Chondrocyte (in vitro differentiated cells): ENCODE measurements around the gene RXRA. TPM values are rescaled to one million over a fixed set of nuclear protein-coding genes. Genes with fewer than 3 reads are reported as not detected.

Experiments used
- DNase-seq: peaks from one replicate; pipeline ENCODE4 v3.0.0; 2021; ENCODE audit warnings: mixed read lengths, low spot score
- H3K27ac Mint-ChIP-seq: one replicate; pipeline ENCODE4 v1.8.0; 2021; ENCODE audit warnings: mild to moderate bottlenecking, moderate library complexity, mixed read lengths; ENCODE audit not compliant: unreplicated experiment
- H3K27me3 Mint-ChIP-seq: 2 replicates; pipeline ENCODE4 v1.8.0; 2021; ENCODE audit warnings: low read depth, mixed read lengths
- H3K36me3 Mint-ChIP-seq: 2 replicates; pipeline ENCODE4 v1.8.0; 2021; ENCODE audit warnings: low read depth, mixed read lengths
- H3K4me1 Mint-ChIP-seq: 2 replicates; pipeline ENCODE4 v1.8.0; 2021; ENCODE audit warnings: low read depth, mild to moderate bottlenecking, mixed read lengths
- H3K4me3 Mint-ChIP-seq: one replicate; pipeline ENCODE4 v1.8.0; 2021; ENCODE audit warnings: mild to moderate bottlenecking, moderate library complexity, mixed read lengths; ENCODE audit not compliant: unreplicated experiment
- H3K9me3 Mint-ChIP-seq: 2 replicates; pipeline ENCODE4 v1.8.0; 2021; ENCODE audit warnings: low read depth, mixed read lengths
- CTCF ChIP-seq: fragments of 200-600 bp; sonication (generic); IDR thresholded peaks from 2 replicates; pipeline ENCODE4 v1.5.0; 2021; ENCODE audit warnings: antibody characterized with exemption, mild to moderate bottlenecking, moderate library complexity
- total RNA-seq: library from RNA; stranded (reverse); gene quantifications from 3 replicates; pipeline ENCODE4 v1.2.1, GENCODE V29; 2021

Gene RXRA
- total RNA-seq, 1 donor from 2014 or later: 27.3 TPM

- no peak for TF ChIP-seq CTCF
- DNase-seq: no peak
- Mint-ChIP-seq H3K9me3 (no peaks in the 10 kb centered on the region), H3K4me3 (no peak overlapping the region), H3K4me1 (peaks cover 11% of the 10 kb centered on the region), H3K27me3 (no peaks in the 10 kb centered on the region), H3K27ac (no peak overlapping the region), H3K36me3 (peaks cover 2% of the 10 kb centered on the region)
Measured at GRCh38 chr9:134428559-134428958, 102.3 kb downstream of the RXRA start.

- no peak for TF ChIP-seq CTCF
- H3K4me1 Mint-ChIP-seq: peaks cover 11% of the 10 kb centered on the region
- DNase-seq: no peak
- no peaks in the 10 kb centered on the region for H3K9me3 Mint-ChIP-seq
- no peaks in the 10 kb centered on the region for H3K27me3 Mint-ChIP-seq
- peaks cover 2% of the 10 kb centered on the region for H3K36me3 Mint-ChIP-seq
- no peak overlapping the region for H3K27ac Mint-ChIP-seq
- H3K4me3 Mint-ChIP-seq: no peak overlapping the region
Measured at GRCh38 chr9:134429007-134429406, 102.8 kb downstream of the RXRA start.

GRCh38 chr9:134429481-134429880, 103.2 kb downstream of the RXRA start:
- H3K4me3 Mint-ChIP-seq: no peak overlapping the region
- peaks cover 15% of the 10 kb centered on the region for H3K4me1 Mint-ChIP-seq
- no peak for TF ChIP-seq CTCF
- no peak overlapping the region for H3K27ac Mint-ChIP-seq
- peaks cover 2% of the 10 kb centered on the region for H3K36me3 Mint-ChIP-seq
- H3K27me3 Mint-ChIP-seq: no peaks in the 10 kb centered on the region
- no peaks in the 10 kb centered on the region for H3K9me3 Mint-ChIP-seq
- no peak for DNase-seq

GRCh38 chr9:134431095-134431494, 104.8 kb downstream of the RXRA start:
- Mint-ChIP-seq H3K4me1 (peaks cover 30% of the 10 kb centered on the region), H3K27me3 (no peaks in the 10 kb centered on the region), H3K36me3 (peaks cover 5% of the 10 kb centered on the region), H3K4me3 (no peak overlapping the region), H3K9me3 (no peaks in the 10 kb centered on the region), H3K27ac (no peak overlapping the region)
- DNase-seq: no peak
- TF ChIP-seq CTCF: no peak

- H3K9me3 Mint-ChIP-seq: no peaks in the 10 kb centered on the region
Measured at GRCh38 chr9:134431626-134432025, 105.4 kb downstream of the RXRA start.

More at GRCh38 chr9:134431626-134432025, 105.4 kb downstream of the RXRA start:
- Mint-ChIP-seq H3K4me3 (no peak overlapping the region), H3K27ac (no peak overlapping the region), H3K27me3 (no peaks in the 10 kb centered on the region), H3K4me1 (peaks cover 35% of the 10 kb centered on the region), H3K36me3 (peaks cover 8% of the 10 kb centered on the region)
- no peak for DNase-seq
- no peak for TF ChIP-seq CTCF
